ENCODE measurements around the gene PNPLA2.

PNPLA2 gene

GRCh38 chr11:792535-792821, 26.2 kb upstream of the PNPLA2 start:
- Mint-ChIP-seq H3K4me3 (no peak overlapping the region), H3K4me1 (peaks cover 9% of the 10 kb centered on the region), H3K9me3 (no peaks in the 10 kb centered on the region), H3K27ac (no peak overlapping the region), H3K27me3 (peaks cover 2% of the 10 kb centered on the region), H3K36me3 (ENCODE audit: low read depth) (peaks cover 4% of the 10 kb centered on the region)
- ATAC-seq (no peak), DNase-seq (no peak)

DNA sequence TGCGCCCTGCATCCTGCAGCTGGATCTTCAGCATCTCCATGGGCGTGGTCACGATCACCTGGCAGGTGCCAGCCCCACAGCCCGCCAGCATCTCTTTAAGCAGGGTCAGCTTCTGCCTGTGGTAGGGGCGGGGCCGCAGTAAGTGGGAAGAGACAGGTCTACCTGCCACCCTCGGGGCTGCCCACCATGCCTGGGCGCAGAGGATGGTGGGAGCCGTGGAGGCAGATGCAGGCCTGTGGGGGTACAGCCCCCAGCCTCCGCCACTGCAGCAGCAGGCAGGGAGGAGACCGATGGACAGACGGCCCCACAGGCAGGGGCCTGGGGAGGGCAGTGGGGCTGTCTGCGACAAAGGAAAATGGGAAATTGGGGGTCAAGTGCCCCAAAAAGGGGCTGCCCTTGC, 25.8 kb upstream of the PNPLA2 start:
- ATAC-seq (no peak), DNase-seq (no peak)
- Mint-ChIP-seq H3K4me3 (no peak overlapping the region), H3K9me3 (no peaks in the 10 kb centered on the region), H3K4me1 (peaks cover 7% of the 10 kb centered on the region), H3K36me3 (ENCODE audit: low read depth) (peaks cover 4% of the 10 kb centered on the region), H3K27ac (no peak overlapping the region), H3K27me3 (peaks cover 2% of the 10 kb centered on the region)

DNA sequence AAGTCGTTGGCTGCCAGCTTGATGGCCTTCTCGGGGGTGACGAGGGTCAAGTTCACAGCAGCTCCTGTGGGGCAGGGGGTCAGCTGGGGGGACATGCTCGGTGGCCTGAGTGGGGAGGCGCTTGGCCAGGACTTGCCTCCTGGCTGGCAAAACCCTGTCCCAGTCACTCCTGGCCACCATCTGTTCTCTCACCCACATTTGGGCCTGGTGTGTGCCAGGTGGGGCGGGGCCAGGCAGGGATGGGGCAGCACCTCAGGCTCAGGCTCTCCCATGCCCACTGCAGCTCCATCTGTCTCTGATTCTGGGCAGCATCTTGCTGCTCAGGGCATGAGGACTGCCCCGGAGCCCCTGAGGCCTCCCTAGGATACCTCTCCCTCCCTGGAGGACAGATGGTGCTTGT, 25.2 kb upstream of the PNPLA2 start:
- no peak for DNase-seq
- peaks cover 4% of the 10 kb centered on the region for H3K36me3 Mint-ChIP-seq (ENCODE audit: low read depth)
- no peak overlapping the region for H3K27ac Mint-ChIP-seq
- no peak for ATAC-seq
- H3K27me3 Mint-ChIP-seq = peaks cover 2% of the 10 kb centered on the region
- H3K4me3 Mint-ChIP-seq = no peak overlapping the region
- peaks cover 6% of the 10 kb centered on the region for H3K4me1 Mint-ChIP-seq
- no peaks in the 10 kb centered on the region for H3K9me3 Mint-ChIP-seq

GRCh38 chr11:794013-794765, 24.5 kb upstream of the PNPLA2 start:
- H3K4me3 Mint-ChIP-seq = peak overlapping the region; percentile 53
- no peak for DNase-seq
- H3K27ac Mint-ChIP-seq = no peak overlapping the region
- peaks cover 4% of the 10 kb centered on the region for H3K36me3 Mint-ChIP-seq (ENCODE audit: low read depth)
- no peaks in the 10 kb centered on the region for H3K27me3 Mint-ChIP-seq
- H3K9me3 Mint-ChIP-seq = no peaks in the 10 kb centered on the region
- peaks cover 6% of the 10 kb centered on the region for H3K4me1 Mint-ChIP-seq
- no peak for ATAC-seq

DNA sequence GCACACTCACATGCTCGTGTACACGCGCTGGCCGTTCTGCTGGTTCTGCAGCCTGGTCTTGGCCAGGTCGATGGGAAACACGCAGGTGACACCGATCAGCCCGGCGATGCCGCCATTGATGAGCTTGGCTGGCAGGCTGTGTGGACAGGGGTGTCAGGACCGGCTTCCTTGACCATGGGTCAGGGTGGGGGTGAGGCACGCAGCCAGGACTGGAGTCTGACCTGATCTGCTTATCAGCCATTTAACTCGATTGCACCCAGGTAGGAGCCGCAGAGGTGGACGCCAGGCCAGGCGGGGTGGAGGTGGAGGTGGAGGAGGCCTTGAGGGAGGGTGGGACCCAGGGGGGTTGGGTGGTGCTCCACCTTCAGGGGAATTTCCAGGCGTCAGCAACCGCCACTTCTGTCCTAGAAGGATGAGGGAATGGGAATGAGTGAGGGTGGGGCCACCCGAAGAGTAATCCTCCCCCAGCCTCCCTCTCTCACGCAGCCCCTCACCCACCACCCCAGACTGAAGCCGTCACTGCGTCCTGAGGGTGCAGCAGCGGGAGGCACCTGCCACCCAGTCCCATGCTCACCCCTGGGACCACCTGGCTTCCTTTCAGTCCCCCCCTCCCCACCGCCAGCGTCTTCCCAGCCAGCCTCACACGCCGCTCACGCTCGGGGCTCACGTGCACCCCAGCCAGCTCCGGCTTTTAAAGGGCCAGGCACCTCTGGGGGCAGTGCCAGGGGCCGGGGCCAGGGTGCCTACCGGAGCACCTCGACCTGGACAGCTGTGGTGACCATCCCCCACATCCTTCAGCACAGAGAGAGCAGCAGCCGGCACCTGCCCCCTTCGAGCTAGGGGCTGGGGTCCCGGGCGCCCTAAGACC, 23.7 kb upstream of the PNPLA2 start:
- peak overlapping the region; percentile 92 for H3K4me3 Mint-ChIP-seq
- H3K4me1 Mint-ChIP-seq = peaks cover 6% of the 10 kb centered on the region
- H3K27ac Mint-ChIP-seq = no peak overlapping the region
- no peaks in the 10 kb centered on the region for H3K9me3 Mint-ChIP-seq
- no peak for ATAC-seq
- no peaks in the 10 kb centered on the region for H3K27me3 Mint-ChIP-seq
- no peak for DNase-seq
- peaks cover 4% of the 10 kb centered on the region for H3K36me3 Mint-ChIP-seq (ENCODE audit: low read depth)

DNA sequence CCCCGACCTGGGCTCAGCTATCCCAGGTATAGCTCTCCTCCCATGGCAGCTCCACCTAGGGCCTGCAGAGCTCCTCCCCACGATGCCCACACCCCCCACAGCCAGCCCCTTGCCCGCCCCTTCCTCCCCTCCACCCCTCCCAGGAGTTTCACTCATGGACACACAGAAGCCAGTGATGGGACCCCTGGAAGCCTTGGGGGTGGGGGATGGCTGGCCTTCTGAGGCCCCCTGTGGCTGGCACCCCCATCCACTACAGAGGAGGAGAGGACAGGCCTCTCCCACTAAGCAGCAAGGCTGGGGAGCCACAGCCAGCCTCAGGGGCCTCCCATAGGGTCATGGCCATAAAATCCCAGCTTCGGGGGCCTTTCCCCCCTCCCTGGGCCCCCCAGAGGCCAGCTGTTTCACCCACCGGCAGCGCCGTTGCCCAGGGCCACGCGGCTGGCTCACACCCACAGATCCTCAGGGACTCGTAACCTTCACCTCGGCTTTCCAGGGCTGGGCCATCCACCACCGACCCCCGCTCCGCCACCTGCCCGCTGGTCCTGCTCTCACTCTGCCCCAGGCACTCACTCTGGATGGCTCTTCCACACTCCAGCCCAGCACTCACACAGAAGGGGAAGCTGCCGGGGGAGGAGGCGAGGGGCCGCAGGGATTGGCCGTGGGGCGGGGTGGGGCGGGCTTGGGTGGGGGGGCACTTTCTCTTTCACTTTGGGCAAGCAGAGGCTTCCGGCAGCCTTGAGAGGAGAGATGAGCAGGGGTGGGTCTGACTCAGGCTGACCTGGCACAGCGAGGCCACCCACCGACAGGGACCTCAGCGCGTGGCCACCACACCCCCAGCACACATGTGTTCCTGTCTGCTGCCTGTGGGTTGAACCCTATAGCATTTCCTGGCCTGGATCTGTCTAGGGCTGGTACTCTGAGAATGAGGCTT, 22.8 kb upstream of the PNPLA2 start:
- peak; percentile 77 for ATAC-seq
- Mint-ChIP-seq H3K9me3 (no peaks in the 10 kb centered on the region), H3K27me3 (no peaks in the 10 kb centered on the region), H3K36me3 (ENCODE audit: low read depth) (peaks cover 4% of the 10 kb centered on the region), H3K4me3 (peak overlapping the region; percentile 92), H3K4me1 (peaks cover 6% of the 10 kb centered on the region), H3K27ac (peak overlapping the region; percentile 83)
- DNase-seq = peak; percentile 85

DNA sequence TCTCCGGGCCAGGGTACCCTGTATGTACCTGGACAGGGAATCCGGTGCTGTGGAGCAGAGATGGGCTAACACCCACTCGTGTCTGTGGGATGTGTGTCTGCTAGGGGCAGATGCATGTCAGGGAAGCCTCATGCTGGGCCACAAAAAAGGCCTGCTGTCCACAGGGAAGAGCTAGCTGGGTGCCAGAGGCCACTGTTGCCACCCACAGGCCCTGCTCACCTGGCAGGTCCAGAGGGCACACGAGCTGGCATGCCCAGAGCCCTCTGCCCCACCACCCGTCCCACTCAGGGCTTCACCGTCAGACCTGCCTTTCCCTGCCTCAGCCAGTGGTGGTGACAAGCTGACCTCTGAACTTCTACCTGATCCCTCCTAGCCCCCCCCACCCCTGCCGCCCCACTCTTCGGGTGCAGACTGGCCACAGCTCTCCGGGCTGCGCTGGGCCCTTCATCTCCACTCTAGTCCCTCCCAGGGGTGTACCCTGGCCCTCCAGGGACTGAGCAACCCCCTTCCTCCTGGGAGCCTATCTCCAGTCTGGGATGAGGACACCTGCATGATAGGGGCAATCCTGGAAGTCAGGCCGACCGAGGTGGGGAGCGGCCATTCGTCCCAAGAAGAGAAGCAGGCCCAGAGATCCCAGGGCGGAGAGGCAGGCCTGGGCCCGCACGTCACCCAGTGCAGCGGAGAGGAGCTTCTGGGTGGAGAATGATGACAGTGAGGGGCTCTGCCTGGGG, 22.0 kb upstream of the PNPLA2 start:
- H3K36me3 Mint-ChIP-seq (ENCODE audit: low read depth) = peaks cover 2% of the 10 kb centered on the region
- H3K4me1 Mint-ChIP-seq = peaks cover 6% of the 10 kb centered on the region
- H3K27ac Mint-ChIP-seq = peak overlapping the region; percentile 84
- DNase-seq = no peak
- ATAC-seq = no peak
- no peaks in the 10 kb centered on the region for H3K27me3 Mint-ChIP-seq
- peak overlapping the region; percentile 92 for H3K4me3 Mint-ChIP-seq
- H3K9me3 Mint-ChIP-seq = no peaks in the 10 kb centered on the region

DNA sequence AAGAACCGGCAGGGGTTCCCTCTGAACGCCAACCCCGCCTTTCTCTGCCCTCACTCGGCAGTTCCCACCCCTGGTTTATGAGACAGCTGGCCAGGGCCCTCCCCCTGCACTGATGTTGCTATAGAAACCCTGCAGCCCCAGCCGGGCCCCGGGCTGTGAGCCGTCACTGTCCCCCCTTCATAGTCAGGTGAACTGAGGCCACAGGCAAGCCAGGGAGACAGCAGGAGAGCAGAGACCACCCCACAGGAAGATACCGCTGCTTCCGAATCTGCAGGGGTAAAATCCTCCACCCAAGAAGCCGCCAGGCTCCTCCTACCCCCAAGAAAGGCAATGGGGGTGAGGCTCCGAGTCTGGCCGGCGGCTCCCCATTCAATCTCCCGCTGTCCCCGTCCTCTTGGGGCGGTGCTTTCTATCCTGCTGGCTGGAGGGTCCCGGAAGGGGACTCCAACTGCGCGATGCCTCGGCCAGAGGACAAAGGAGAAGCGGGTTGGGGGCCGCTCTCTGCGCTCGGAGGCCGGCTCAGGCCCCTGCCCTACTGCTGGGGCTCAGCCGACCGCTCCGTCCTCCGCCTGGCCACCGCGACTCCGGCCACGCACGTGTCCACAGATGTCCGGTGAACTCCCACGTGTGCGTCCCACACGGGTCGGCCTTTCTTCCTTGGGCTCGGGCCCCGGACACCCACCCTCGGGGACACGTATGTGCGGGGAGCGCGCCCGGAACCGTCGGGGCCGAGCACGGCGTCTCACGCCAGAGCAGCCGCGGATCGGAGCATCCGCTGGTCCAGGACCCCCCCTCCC, 21.2 kb upstream of the PNPLA2 start:
- ATAC-seq = peak; percentile 63
- Mint-ChIP-seq H3K4me3 (peak overlapping the region; percentile 92), H3K4me1 (peaks cover 6% of the 10 kb centered on the region), H3K27ac (peak overlapping the region; percentile 84), H3K27me3 (no peaks in the 10 kb centered on the region), H3K9me3 (no peaks in the 10 kb centered on the region), H3K36me3 (ENCODE audit: low read depth) (peaks cover 2% of the 10 kb centered on the region)
- peak; percentile 84 for DNase-seq

DNA sequence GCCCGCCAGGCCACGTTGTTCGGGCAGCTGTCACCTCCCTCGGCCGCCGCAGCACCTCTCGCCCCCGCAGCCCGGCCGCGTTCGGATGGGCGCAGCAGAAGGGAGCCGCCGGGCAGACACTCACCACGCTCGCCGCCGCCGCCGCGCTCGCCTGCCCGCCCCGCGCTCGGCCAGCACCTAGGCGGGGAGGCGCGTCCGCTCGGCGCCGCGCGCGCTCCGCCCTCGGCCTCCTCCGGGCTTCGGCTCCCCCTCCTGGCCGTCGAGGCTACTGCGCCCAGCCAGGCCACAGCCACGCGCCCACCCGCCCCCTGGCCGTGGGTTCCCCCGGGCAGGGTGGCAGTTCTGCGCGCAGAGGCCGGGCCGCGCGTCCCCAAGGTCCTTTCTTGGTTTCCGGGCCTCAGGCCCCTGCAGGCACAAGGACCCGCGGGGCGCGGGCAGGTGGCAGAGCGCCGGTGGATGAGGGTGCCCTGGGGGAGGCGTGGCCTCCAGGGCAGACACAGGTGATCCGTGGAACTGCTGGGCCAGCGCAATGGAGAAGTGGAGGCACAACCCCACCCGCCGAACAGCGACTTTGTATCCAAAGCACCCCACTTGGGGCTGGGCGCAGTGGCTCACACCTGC, 20.5 kb upstream of the PNPLA2 start, which contains the start of gene SLC25A22:
Gene SLC25A22 (minus strand): TSS at position 189 of the 621 bp plus-strand sequence. CDS start 3,275 bp downstream, outside the sequence.
- DNase-seq (peak; percentile 93), ATAC-seq (peak; percentile 49)
- H3K4me1 Mint-ChIP-seq = peaks cover 6% of the 10 kb centered on the region
- H3K36me3 Mint-ChIP-seq (ENCODE audit: low read depth) = peaks cover 2% of the 10 kb centered on the region
- no peaks in the 10 kb centered on the region for H3K9me3 Mint-ChIP-seq
- no peaks in the 10 kb centered on the region for H3K27me3 Mint-ChIP-seq
- peak within 1 kb of the TSS; percentile 84 for H3K27ac Mint-ChIP-seq
- peak within 1 kb of the TSS; percentile 92 for H3K4me3 Mint-ChIP-seq

DNA sequence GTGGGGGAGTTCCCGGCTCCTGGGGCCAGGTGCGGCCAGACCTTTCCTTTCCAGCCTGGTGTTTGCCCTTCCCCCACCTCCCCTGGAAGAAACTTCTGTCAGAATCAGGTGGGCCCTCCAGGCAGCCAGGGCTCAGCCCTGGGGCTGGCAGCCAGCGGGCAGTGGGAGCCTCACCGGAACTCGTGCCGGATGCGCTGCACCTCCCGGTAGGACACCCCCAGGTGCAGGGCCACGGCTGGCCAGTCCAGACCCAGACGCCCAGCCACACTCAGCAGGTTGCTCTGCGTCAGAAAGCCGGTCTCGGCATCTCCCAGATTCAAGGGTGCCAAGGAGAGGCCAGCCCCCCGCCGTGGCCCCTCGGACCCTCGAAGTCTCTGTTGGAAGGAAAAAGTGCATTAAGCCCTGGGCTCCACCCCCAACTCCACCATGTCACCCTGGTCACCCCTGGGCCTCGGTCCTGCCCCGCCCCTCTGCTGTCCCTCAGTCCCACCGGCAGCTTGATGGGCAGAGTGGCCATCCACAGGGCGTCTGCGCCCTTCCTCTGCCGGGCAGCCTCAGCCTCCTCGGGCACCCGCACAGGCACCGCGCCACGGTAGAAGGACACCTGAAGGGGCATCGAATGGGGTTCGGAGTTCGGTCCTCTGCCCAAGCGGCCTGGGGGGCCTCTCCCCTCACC, 18.9 kb upstream of the PNPLA2 start:
- H3K4me1 Mint-ChIP-seq = peaks cover 9% of the 10 kb centered on the region
- H3K36me3 Mint-ChIP-seq (ENCODE audit: low read depth) = peaks cover 2% of the 10 kb centered on the region
- H3K27me3 Mint-ChIP-seq = no peaks in the 10 kb centered on the region
- no peak overlapping the region for H3K4me3 Mint-ChIP-seq
- no peak for ATAC-seq
- no peaks in the 10 kb centered on the region for H3K9me3 Mint-ChIP-seq
- H3K27ac Mint-ChIP-seq = no peak overlapping the region
- no peak for DNase-seq

- ATAC-seq = no peak
Observed at GRCh38 chr11:800473-800872, 18.2 kb upstream of the PNPLA2 start.

GRCh38 chr11:801097-801780, 17.5 kb upstream of the PNPLA2 start:
- peaks cover 11% of the 10 kb centered on the region for H3K4me1 Mint-ChIP-seq
- no peak overlapping the region for H3K27ac Mint-ChIP-seq
- DNase-seq (no peak), ATAC-seq (no peak)
- no peak overlapping the region for H3K4me3 Mint-ChIP-seq
- H3K36me3 Mint-ChIP-seq (ENCODE audit: low read depth) = no peaks in the 10 kb centered on the region
- no peaks in the 10 kb centered on the region for H3K27me3 Mint-ChIP-seq
- no peaks in the 10 kb centered on the region for H3K9me3 Mint-ChIP-seq

More at GRCh38 chr11:800473-800872, 18.2 kb upstream of the PNPLA2 start:
- H3K4me3 Mint-ChIP-seq = no peak overlapping the region
- H3K9me3 Mint-ChIP-seq = no peaks in the 10 kb centered on the region
- H3K27ac Mint-ChIP-seq = no peak overlapping the region
- peaks cover 10% of the 10 kb centered on the region for H3K4me1 Mint-ChIP-seq
- no peaks in the 10 kb centered on the region for H3K27me3 Mint-ChIP-seq
- DNase-seq = no peak
- peaks cover 2% of the 10 kb centered on the region for H3K36me3 Mint-ChIP-seq (ENCODE audit: low read depth)
